NCI-H1092 treated with DMSO at 0.1 percent for 48 hours (cell line): Measurements from ENCODE around the gene NRIP3.

Experiments used
- DNase-seq: peaks from one replicate; lab custom pipeline; 2025; lab: John Stamatoyannopoulos, UW

Gene NRIP3

DNA sequence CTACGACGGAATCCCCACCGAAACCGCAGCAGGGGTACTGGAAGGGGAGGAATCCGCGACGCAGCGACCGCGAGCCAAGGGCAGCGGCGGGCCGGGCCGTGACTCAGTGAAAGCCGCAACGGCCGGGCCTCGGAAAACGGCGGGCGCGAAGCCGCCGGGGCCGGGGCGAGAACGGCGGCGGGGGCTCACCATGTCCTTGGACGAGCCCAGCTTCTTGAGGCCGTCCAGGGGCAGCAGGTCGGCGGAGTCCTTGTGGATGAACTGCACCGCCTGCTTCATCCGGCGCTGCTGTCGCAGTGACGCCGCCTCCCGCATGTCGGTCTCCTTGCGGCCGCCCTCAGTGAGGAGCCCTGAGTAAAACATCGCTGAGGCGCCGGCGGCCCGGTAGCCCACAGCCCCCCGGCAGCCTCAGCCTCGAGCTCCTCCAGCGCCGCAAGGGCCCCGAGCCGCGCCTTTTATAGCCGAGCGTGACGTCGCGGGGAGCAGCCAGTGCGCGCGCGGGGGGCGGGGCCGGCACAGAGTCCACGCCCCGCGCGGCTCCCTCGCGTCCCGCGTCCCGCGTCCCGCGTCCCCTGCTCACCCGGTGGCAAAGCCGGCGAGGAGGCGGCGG, at the start of gene NRIP3:
Gene NRIP3 (minus strand): TSS at position 429 of the 610 bp plus-strand sequence. CDS start 66 bp downstream, at position 363.
- DNase-seq, result peak; percentile 77

DNA sequence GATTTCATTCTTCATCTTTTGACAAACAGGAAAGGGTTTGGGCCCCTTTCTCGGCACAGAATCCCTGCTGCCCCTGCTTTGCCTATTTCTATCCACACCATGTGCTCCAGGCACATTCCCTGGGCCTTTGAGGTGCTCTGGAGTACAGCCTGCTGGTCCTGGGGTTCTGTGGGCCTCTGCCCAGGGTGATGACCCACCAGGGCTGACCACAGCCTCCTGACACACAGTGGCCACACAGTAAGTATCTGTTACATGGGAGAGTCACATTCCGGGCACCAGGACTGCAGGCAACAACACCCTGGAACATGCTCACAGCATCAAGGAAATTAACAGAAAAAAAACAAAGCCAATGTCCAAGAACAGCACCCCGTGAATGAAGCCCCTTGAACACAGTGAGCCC, 48.5 kb upstream of the NRIP3 start:
- no peak for DNase-seq

DNA sequence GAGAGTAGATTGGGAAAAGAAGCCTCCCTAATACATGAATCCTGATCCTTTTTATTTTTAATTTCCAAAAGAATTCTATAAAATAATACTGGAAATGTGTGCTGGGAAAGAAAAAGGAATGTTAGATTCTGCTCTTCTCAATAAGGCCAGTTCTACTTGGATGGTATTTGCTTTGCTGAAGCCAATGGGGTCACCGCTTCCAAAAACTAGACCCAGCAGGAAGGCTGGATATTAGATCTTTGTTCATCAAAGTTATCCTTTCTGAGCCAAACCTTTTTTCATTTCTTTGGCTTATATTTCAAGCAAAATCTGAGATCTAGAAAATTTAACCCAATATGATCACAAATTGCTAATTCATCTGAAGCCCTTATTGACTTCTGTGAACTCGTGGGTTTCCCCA, 46.2 kb upstream of the NRIP3 start:
- no peak for DNase-seq

DNA sequence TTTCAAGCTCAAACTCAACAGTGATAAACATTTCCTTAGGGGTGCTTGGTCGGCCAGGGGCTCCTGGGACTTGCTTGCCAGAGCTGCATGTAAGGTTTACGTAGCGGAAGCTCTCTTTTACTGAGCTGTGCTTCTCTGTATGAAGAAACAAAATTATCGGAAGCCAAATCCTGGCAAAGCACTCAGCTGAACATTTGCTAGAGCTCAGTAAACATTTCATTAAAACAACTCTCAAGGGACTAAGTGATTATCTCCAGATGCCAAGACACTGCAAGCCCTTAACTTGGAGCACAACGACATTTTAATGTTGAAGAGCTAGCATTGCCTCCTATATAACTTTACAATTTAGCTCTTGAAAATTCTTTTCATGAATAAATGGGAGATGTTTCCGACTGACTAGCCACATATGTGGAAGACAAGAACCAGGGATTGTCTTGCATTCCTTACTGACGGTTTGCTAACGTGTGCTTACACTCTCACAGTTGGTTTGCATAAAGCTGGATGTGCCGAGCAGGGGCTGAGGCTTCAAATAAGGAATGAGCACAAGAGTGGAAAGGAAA, 44.2 kb upstream of the NRIP3 start:
- peak; percentile 41 for DNase-seq

DNA sequence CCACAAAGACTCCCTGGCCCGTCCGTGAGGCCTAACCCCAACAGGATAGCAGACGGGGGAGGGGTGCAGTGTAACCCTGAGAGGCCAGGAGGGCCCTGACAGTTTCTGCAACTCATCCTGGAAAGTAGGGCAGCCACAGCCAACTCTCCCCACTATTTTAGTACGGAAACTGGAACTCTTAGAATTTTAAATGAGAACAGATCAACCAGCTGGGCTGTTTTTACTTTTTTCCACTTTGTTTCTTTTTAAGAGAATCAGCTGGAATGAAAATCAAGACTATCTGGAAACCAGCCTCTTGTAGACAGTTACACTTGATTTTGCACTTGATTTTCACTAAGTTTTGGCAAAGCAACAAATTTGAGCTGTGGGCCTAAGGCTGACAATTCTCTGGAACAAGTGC, 42.7 kb upstream of the NRIP3 start:
- DNase-seq, result no peak

DNA sequence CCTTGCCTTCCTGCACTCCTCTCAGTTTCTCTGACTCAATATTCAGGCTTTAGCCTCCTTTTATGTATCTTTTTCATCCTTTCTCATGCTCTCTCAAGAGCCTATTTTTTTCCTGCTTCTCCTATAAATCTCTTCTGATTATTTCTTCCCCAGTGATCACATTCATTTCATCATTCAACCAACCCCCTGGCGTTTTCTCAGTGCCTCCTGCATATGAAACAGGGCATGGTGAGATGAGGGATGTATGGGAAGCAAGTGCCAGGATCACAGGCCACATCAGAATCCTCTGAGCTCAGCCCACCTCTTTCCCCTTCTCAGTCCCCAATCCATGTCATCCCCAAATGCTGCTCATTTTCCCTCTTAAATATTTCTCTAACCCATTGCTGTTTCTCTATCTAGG, 38.7 kb upstream of the NRIP3 start:
- DNase-seq, result no peak

DNA sequence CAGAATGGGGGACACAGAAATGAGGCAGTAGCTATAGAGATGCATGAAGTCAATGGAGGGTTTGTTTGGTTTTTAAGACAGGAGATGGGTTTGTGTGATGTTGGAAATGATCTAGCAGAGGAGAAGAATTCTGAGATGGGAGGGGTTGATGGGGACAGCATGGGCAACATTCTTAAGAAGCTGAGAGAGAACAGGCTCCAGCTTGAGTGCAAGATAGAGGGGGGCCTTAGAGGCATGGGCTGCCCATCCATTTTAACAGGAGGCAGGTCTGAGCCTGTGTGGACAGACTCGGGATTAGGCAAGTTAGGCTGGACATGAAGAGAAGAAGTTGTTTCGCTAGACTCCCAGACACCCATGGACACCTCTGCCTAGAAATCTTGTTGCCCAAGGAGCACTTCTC, 37.9 kb upstream of the NRIP3 start:
- no peak for DNase-seq

DNA sequence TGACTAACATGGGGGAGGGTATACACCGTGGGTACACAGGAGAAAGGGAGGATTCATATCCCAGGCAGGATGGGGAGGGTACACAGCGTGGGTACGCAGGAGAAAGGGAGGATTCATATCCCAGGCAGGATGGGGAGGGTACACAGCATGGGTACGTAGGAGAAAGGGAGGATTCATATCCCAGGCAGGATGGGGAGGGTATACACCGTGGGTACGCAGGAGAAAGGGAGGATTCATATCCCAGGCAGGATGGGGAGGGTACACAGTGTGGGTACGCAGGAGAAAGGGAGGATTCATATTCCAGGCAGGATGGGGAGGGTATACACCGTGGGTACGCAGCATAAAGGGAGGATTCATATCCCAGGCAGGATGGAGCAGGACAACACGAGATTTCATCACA, 36.6 kb upstream of the NRIP3 start:
- no peak for DNase-seq

DNA sequence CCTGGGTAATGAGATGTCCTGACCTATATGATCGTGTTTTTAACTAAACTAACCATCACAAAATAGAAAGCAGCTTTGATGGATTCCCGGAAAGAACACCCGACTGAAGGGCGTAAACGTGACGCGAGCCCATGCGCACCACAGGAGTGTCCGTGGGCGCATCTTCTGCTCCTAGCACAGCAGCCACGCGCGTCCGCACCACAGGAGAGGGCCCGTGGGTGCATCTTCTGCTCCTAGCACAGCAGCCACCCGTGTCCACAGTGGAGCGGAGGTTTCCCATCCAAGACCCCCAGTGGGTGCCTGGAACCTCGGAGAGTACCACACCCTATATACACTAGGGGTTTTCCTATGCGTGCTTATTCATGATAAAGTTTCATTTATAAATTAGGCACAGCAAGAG, 36.1 kb upstream of the NRIP3 start:
- DNase-seq, result no peak

DNA sequence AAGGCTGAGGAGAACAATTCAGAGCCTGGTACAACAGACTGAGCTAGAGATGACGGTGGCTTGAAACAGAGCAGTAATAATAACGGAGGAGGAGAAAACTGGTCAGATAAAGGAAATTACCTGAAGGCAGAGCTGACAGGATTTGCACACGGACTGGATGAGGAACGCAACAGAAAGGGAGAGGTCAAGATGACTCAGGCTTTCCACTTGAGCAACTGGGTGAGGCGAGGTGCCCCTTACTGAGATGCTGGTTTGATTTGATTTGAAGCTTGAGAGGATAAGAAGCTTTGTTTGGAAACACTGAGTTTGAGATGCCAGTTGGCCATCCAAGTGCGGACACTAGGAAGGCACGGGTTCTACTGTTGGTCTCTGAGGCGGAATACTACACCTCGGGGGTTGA, 35.4 kb upstream of the NRIP3 start:
- no peak for DNase-seq

DNA sequence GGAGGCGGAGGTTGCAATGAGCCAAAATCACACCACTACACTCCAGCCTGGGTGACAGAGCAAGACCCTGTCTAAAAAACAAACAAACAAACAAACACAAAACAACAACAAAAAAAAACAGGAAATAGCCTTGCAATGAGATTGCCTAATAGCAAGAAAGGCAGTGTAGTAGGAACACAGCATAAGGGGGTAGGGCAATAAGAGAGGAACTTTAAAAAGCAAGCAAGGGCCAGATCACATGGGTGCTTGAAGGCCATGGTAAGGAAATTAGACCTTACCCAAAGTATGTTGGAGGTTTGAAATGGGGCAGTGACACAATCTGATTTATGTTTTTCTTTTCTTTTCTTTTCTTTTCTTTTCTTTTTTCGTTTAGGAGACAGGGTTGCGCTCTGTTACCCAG, 34.7 kb upstream of the NRIP3 start:
- DNase-seq, result no peak

DNA sequence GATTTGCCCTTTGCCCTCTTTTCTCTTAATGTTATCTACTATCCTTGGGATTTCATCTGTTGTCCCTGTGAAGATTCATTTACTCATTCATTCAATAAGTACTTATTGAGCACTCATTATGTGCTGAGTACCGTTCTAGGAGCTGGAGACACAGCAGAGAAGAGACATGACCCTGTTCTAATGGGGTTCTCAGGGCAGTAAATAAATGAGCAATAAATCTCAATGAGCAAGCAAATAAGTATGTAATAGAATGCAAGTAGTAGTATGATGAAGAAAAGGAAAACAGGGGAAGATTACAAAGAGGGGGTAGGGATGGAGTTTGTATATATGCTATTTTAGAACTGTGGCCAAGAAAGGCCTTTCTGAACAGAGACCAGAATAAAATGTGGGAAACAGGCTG, 34.2 kb upstream of the NRIP3 start:
- DNase-seq, result no peak

DNA sequence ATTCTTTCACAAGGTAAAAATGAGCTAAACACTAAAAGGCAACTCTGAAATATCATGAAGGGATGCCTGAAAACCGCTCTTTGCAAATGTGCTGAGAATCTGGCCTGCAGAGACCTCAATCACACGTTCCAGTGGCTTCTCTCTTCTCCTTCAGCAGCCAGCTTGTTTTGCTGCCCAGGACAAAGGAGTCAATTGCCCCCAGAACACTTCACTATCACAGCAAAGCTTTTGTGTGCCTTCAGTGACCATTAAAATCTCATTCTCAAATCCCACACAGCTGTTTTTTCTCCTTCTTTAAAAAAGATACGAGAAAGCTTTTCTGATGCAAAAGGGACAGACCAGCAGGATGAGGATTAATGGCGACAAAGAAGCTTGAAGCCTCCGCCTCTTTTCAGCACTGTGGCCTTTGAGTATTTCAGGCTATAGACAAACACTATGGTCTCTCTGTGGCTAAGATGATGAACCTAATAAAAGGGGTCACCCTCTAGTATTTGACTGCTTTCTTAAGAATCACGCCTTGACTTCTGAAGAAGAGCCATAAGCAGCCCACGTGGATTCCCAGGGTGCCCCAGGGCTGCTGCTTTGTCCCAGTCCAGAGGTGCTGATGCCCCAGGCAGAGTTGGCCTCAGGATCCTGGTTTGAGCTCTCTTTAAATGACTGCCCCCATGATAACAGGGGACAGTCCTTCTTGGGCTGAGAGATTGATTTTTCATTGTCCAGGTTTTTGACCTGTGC, 33.4 kb upstream of the NRIP3 start:
- DNase-seq, result no peak

DNA sequence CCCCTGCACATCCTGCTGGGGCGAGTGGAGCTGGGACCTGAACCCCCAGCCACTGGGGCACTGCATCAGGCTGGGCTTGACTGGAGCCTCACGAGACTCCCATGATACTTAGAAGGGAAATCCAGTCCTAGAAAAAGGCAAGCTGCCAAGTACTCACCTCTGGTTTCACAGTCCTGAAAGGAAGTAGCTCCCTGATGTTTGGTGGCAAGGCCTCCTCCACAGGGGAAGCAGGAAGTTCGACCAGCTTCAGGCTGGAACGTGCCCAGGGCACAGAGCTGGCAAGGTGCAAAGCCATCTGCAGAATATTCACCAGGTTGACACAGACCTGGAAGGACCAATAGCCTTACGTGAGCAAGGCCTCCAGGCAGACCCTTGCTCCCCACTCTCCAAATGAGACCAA, 26.8 kb upstream of the NRIP3 start:
- no peak for DNase-seq

DNA sequence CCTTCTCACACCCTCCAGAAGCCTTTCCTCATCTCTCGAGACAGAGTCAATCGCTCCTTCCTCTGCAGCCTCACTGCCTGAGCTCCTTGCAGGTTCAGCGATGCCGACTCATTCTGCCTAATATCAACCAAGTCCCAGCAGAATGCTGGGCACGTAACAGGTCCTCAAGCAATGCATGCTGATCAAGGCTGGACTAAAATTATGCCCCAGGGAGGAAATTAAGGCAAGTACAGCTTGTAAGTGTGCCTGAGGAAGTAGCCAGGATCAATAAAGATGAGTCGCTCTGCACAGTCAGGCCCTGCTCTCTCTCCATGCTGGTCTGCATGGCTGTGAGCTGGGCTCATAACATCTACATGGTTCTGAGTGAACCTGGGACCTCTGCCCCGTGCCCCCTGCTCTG, 25.6 kb upstream of the NRIP3 start:
- DNase-seq, result no peak

DNA sequence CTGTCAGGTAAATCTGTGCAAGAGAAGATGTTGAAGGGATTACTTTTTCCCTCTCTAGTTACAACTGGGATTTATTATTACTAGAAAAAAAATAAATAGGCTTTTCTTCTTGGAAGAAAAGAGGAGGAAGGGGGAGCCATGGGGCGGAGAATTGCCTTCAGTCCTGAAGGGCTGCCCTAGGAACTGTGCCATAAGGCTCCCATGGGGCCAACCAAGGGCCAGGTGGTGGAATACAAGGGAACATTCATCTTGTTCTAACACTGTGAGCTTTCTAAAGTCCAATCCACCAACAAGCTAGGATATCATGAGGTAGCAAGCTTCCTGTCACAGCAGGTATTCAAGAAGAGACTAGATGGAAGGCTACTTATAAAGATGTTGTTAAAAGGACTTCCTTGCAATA, 24.8 kb upstream of the NRIP3 start:
- no peak for DNase-seq

DNA sequence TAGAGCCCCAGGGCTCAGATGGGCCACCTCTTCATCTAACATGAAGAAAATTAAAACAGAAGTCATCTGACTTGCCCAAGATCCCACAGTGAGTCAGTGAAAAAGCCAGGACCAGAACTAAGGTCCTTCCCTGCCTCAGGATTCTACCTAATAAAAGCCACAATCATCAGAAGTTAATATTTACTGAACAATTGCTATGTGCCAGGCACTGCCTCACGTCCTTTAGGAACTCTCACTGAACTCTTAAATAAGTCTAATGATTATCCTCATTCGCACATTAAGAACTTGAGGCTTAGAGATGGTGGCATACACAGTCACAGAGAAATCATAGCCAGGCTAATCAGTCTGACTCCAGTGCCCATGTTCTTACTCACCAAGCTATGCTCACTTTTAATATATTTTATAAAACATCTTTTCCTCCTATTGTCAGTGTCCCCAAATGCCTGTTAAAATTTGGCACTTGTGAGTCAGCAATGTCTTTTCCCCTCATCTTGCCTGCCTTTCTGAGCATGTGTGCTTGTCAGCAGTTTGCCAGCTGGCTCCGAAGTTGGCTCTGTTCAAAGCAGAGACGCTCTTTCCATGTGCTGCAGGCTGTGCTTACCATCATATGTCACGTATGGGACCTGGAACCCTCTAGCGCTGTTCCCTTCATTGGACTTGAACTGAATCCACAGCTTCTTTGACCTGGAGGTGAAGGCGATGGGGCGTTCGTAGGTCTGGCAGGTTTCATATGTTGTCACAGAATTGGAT, 21.5 kb upstream of the NRIP3 start:
- no peak for DNase-seq

DNA sequence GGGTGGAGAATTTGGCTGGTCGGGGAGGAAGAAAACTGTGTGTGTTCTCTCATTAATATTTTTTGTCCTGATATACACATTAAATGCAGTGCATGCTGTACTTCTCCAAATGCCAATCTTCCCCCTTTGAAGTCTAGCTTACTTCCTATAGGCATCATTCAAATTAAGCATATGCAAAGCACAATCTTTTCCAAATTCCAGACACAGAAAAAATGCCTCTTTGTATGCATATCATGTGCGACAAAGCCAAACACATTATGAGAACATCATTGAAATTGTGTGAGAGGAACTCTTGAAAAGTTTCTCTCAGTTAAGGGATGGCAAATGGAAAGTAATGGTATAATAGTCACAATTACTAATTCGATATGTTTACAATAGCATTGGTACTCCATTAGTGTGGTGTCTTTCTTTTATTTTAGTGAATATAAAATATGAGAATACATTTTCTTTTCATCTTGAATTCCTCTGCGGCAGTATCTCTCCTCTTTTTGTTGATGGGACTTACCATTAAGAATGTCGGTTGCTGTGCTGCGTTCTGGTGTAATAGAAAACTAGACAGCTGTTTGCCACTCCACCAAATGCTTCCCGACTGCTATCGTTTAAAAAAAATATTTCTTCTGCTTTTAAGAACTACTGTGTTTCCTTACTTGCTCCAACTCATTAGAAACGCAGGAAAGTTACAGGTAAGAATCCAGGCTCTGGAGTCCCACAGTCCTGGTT, 19.3 kb upstream of the NRIP3 start:
- no peak for DNase-seq

DNA sequence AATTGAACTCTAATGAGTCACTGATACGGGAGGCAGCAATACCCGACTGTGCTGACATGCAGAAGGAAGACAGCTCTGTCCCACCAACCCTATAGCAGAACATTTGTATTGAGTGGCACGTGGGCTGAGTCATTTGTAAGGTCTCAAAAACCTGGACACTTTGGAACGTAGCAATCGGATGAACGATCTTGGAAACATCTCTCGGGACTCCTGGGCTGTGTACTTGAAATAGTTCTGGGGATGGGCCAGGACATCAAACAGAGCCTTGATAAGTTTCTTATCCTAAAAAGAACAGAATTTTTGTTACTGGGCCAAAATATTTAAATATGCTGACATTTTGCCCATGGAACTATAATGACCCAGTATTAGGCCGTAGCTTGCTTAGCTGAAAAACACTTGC, 17.1 kb upstream of the NRIP3 start:
- DNase-seq, result no peak

DNA sequence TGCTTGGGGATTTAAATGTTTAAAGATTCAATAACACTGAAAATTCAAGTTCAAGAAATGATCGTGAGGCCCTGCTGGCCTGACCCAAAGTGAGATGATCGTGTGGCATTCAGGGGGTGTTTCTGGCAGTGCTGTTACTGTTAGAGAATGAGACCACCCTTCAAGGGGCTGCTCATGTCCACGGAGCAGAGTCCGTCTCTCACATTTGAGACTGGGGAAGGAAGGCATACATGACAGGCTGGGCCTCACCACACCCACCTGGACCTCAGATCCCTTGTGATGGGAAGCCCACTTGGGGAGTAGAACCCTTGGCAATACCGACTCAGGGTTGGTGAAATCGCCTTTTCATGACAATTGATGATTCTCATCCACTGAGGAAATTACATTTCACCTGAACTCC, 16.1 kb upstream of the NRIP3 start:
- no peak for DNase-seq

DNA sequence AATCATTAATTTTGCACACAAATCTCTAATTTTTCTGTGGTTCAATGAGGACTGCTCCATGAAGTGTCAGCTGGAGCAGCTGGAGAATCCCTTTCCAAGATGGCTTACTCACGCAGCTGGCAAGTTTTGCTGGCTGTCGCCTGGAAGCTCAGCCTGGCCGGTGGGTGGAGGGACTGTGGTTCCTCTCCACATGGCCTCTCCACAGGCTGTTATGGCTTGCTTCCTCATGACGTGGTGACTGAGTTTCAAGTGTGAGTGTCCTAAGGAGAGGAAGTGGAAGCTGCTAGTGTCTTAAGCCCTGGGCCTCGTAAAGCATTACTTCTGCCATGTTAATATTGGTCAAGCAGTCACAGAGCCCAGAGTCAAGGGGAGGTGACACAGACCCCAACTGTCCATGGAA, 14.0 kb upstream of the NRIP3 start:
- DNase-seq, result no peak

DNA sequence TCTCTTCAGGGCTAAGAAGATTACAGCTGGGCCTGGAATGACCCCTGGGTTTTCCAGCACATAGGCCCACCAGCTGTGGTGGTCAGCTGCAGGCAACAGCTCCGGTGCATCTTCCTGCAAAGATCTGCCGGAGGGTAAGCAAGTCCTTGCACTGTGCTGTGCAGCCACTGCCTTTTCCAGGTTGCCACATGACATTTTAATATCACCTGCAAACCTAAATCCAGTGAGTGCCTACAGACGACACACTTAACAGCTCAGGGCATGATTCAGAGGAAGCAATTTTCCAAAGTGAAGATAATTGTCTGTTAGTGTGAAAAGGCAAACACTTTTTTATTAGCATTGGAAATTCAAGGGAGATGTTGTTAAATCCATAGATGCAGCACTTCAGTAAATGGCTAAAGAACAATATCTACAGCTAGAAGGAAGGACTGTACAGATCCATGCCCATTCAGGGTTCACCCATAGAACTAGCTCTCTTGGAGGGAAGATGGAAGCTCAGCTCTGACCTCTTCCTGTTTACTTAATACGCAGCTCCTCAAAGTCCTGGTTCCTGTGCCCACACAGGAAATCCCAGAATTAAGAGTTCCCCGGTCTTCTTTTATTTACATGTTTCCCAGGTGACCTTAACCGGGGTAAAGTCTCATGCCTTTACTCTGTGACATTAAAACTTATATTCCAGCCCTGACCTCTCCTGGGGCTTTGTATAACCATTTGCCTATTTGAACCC, 13.3 kb upstream of the NRIP3 start:
- no peak for DNase-seq
